ENCODE measurements around the gene TRIM62. TPM values are rescaled to one million over a fixed set of nuclear protein-coding genes. Genes with fewer than 3 reads are reported as not detected.

TRIM62 gene
- total RNA-seq, 1 experiment from 2014 or later, result 9.9 TPM

DNA sequence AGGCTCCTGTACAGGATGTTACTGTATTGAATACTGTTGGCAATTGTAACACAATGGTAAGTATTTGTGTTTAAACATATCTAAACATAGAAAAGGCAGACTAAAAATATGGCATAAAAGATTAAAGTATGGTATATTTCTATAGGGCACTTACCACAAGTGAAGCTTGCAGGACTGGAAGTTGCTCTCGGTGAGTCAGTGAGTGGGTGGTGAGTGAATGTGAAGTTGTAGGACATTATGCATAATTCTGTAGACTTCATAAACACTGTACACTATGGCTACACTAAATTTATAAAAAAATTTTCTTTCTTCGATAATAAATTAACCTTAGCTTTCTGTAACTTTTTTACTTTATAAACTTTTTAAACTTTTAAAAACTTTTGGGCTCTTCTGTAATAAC, 13.7 kb upstream of the TRIM62 start:
- no TSS peak for BruUV-seq (replicated peaks)
- POLR2A ChIA-PET (ENCODE audit: unreplicated experiment), result no interaction called here
- no peaks in the 10 kb centered on the region for H3F3A ChIP-seq (ENCODE audit: insufficient read depth, low read depth)
- H3K9me3 ChIP-seq (ENCODE audit: insufficient read depth, low read depth), result no peaks in the 10 kb centered on the region
- no peak overlapping the region for H3K4me2 ChIP-seq
- H4K20me1 ChIP-seq (ENCODE audit: insufficient read depth), result no peaks in the 10 kb centered on the region
- TF ChIP-seq, protein P1, sequence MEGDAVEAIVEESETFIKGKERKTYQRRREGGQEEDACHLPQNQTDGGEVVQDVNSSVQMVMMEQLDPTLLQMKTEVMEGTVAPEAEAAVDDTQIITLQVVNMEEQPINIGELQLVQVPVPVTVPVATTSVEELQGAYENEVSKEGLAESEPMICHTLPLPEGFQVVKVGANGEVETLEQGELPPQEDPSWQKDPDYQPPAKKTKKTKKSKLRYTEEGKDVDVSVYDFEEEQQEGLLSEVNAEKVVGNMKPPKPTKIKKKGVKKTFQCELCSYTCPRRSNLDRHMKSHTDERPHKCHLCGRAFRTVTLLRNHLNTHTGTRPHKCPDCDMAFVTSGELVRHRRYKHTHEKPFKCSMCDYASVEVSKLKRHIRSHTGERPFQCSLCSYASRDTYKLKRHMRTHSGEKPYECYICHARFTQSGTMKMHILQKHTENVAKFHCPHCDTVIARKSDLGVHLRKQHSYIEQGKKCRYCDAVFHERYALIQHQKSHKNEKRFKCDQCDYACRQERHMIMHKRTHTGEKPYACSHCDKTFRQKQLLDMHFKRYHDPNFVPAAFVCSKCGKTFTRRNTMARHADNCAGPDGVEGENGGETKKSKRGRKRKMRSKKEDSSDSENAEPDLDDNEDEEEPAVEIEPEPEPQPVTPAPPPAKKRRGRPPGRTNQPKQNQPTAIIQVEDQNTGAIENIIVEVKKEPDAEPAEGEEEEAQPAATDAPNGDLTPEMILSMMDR (conservative IDR thresholded peaks at IDR 0.05), result no peak
- no peak for TF ChIP-seq EZH2 (IDR thresholded peaks at IDR 0.05; ENCODE audit: low read depth)
- no peaks in the 10 kb centered on the region for H3K9me2 ChIP-seq (ENCODE audit: insufficient read depth)
- no peak overlapping the region for H3K4me3 ChIP-seq
- no peaks in the 10 kb centered on the region for H3K27me3 ChIP-seq (ENCODE audit: insufficient read depth, low read depth)
- no peaks in the 10 kb centered on the region for H3K79me2 ChIP-seq (ENCODE audit: low read depth)
- H3K4me1 ChIP-seq (replicated peaks; ENCODE audit: insufficient read depth), result no peaks in the 10 kb centered on the region
- no peak for DNase-seq
- CTCF ChIA-PET, result no interaction called here
- H2AFZ ChIP-seq, result no peak overlapping the region
- H3K27ac ChIP-seq, result no peak overlapping the region
- intact Hi-C loops (cut with micrococcal nuclease; ENCODE audit: unreplicated experiment), result no loop called here
- no peaks in the 10 kb centered on the region for H3K36me3 ChIP-seq (ENCODE audit: low read depth)

DNA sequence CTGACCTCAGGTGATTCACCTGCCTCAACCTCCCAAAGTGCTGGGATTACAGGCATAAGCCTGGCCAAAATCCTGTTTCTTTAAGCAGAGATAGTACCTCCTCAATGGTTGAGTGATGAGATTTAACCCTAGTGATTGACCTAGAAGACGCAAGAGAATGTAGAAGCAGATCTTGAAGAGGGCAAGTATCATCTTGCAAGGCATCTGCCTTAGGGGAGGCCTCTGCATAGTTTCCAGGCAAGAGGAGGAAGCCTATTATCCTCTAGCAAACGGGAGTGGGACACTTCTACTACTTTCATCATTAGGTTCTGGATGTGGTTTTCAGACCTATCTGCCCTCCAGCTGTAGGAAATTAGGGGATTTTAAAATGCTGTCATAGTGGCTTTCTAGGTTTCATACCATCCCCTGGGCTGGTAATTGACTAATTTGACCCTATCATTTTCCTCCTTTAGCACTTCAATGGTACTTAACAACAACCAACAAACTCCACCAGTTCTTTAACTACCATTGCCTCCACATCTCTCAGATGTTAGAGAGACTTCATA, 10.0 kb upstream of the TRIM62 start:
- H3K4me2 ChIP-seq, result no peak overlapping the region
- no peaks in the 10 kb centered on the region for H3K36me3 ChIP-seq (ENCODE audit: low read depth)
- H3K4me1 ChIP-seq (replicated peaks; ENCODE audit: insufficient read depth), result peaks cover 12% of the 10 kb centered on the region
- H3K4me3 ChIP-seq, result no peak overlapping the region
- no TSS peak for BruUV-seq (replicated peaks)
- H3F3A ChIP-seq (ENCODE audit: insufficient read depth, low read depth), result peaks cover 11% of the 10 kb centered on the region
- no peaks in the 10 kb centered on the region for H3K79me2 ChIP-seq (ENCODE audit: low read depth)
- H3K9me2 ChIP-seq (ENCODE audit: insufficient read depth), result no peaks in the 10 kb centered on the region
- POLR2A ChIA-PET (ENCODE audit: unreplicated experiment), result no interaction called here
- no peaks in the 10 kb centered on the region for H4K20me1 ChIP-seq (ENCODE audit: insufficient read depth)
- DNase-seq, result no peak
- H3K27ac ChIP-seq, result no peak overlapping the region
- CTCF ChIA-PET, result interaction anchor here (0.6 kb wide), 1 partner anchor 791 kb away, joined by 4 read pairs; no protein-coding TSS in a partner anchor
- intact Hi-C loops (cut with micrococcal nuclease; ENCODE audit: unreplicated experiment), result no loop called here
- H3K9me3 ChIP-seq (ENCODE audit: insufficient read depth, low read depth), result no peaks in the 10 kb centered on the region
- H3K27me3 ChIP-seq (ENCODE audit: insufficient read depth, low read depth), result no peaks in the 10 kb centered on the region
- TF ChIP-seq EZH2 (IDR thresholded peaks at IDR 0.05; ENCODE audit: low read depth), result no peak
- TF ChIP-seq, protein P1 (conservative IDR thresholded peaks at IDR 0.05), result no peak
- H2AFZ ChIP-seq, result no peak overlapping the region

DNA sequence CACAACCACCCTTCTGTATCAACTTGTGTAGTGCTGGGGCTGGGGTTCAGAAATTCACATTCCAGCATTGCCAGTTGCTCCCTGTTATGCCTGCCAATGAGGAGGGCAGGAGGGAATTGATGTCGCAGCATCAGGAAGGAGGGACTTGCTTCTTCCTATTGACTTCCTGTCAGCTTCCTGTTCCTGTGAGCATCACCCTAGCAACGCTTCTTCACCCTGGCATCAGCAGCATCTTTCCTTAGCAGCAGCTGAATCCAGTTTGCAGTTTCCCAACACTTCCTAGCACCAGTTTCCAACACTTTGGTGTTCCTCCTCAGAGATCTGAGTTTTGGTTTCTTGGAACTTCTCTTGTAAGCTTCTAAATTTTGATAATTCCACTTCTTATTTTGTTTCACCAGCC, 8.9 kb upstream of the TRIM62 start:
- H3K9me2 ChIP-seq (ENCODE audit: insufficient read depth), result no peaks in the 10 kb centered on the region
- ChIA-PET POLR2A (ENCODE audit: unreplicated experiment) (no interaction called here), CTCF (interaction anchor here (0.6 kb wide), 1 partner anchor 63 kb away, joined by 5 read pairs; no protein-coding TSS in a partner anchor)
- H2AFZ ChIP-seq, result no peak overlapping the region
- H3F3A ChIP-seq (ENCODE audit: insufficient read depth, low read depth), result peaks cover 11% of the 10 kb centered on the region
- no peak overlapping the region for H3K4me3 ChIP-seq
- TF ChIP-seq, protein P1 (conservative IDR thresholded peaks at IDR 0.05), result no peak
- TF ChIP-seq EZH2 (IDR thresholded peaks at IDR 0.05; ENCODE audit: low read depth), result no peak
- H3K4me1 ChIP-seq (replicated peaks; ENCODE audit: insufficient read depth), result peaks cover 12% of the 10 kb centered on the region
- no peaks in the 10 kb centered on the region for H3K9me3 ChIP-seq (ENCODE audit: insufficient read depth, low read depth)
- H3K36me3 ChIP-seq (ENCODE audit: low read depth), result no peaks in the 10 kb centered on the region
- no TSS peak for BruUV-seq (replicated peaks)
- no peak overlapping the region for H3K4me2 ChIP-seq
- no peaks in the 10 kb centered on the region for H3K79me2 ChIP-seq (ENCODE audit: low read depth)
- H4K20me1 ChIP-seq (ENCODE audit: insufficient read depth), result no peaks in the 10 kb centered on the region
- no peak for DNase-seq
- H3K27ac ChIP-seq, result no peak overlapping the region
- no peaks in the 10 kb centered on the region for H3K27me3 ChIP-seq (ENCODE audit: insufficient read depth, low read depth)
- intact Hi-C loops (cut with micrococcal nuclease; ENCODE audit: unreplicated experiment), result no loop called here

All from PC-9 (cell line).